ENCODE data around the gene SCNN1B.

- TF ChIP-seq CTCF (IDR thresholded peaks at IDR 0.05; ENCODE audit: poor library complexity, severe bottlenecking) (peak; percentile 18), REST (IDR thresholded peaks at IDR 0.05; ENCODE audit: borderline replicate concordance) (no peak), MXI1 (conservative IDR thresholded peaks at IDR 0.05; ENCODE audit: poor library complexity, severe bottlenecking) (no peak), TAF1 (IDR thresholded peaks at IDR 0.05; ENCODE audit: low read depth) (no peak)
These were observed at the start of gene SCNN1B for GRCh38 chr16:23302045-23302956.
